ENCODE measurements around the gene PPP2R2D.
"Not testable (repeated sequence)": the region's sequence is repeated elsewhere in the genome, so short reads cannot be mapped to it uniquely, and the experiment has no call there.

The PPP2R2D gene

DNA sequence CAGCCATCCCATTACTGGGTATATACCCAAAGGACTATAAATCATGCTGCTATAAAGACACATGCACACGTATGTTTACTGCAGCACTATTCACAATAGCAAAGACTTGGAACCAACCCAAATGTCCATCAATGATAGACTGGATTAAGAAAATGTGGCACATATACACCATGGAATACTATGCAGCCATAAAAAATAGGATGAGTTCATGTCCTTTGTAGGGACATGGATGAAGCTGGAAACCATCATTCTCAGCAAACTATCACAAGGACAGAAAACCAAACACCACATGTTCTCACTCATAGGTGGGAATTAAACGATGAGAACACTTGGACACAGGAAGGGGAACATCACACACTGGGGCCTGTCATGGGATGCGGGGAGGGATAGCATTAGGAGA lies 87.0 kb downstream of the PPP2R2D start:
- DNase-seq, H3K4me1 Mint-ChIP-seq, H3K36me3 Mint-ChIP-seq, H3K9me3 Mint-ChIP-seq, H3K4me3 Mint-ChIP-seq, CTCF ChIA-PET, H3K27ac Mint-ChIP-seq: not testable (repeated sequence)
- peaks cover 35% of the 10 kb centered on the region for H3K27me3 Mint-ChIP-seq

DNA sequence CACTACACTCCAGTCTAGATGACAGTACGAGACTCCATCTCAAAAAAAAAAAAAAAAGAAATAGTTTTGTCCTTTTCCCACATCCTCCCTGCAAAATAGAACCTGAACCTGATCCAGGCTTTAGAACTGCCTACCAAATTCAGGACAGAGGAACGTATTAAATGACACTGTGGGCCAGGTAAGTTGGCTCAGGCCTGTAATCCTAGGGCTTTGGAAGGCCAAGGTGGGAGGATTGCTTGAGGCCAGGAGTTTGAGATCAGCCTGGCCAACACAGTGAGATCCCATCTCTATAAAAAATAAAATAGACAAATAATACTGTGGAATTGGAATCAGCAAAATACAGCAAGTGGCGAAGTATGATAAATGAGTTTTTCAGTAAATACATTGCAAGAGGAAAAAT lies 90.9 kb downstream of the PPP2R2D start:
- DNase-seq, result no peak
- Mint-ChIP-seq H3K36me3 (no peaks in the 10 kb centered on the region), H3K4me3 (no peak overlapping the region), H3K9me3 (peaks cover 6% of the 10 kb centered on the region), H3K27me3 (peaks cover 27% of the 10 kb centered on the region), H3K27ac (no peak overlapping the region), H3K4me1 (no peaks in the 10 kb centered on the region)
- CTCF ChIA-PET, result no interaction called here

DNA sequence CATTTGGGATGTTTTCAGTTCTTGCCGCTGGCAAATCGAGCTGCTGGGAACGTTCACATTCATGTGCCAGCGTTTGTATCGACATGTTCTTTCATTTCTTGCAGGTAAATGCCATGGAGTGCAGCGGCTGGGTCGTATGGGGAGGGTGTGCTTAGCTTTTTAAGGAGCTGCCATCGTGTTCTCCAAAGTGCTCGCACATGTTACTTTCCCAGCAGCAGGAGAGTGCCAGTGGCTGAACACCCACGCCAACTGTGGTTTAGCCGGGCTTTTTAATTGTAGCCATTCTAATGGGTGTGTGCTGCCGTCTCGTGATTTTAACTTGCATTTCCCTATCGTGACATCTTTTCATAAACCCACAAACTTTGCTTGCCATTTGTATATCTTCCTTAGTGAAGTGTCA lies 92.5 kb downstream of the PPP2R2D start:
- CTCF ChIA-PET, result interaction anchor here (2.4 kb wide), 1 partner anchor 30 kb away, joined by 7 read pairs; no protein-coding TSS in a partner anchor
- no peak overlapping the region for H3K27ac Mint-ChIP-seq
- H3K4me3 Mint-ChIP-seq, result no peak overlapping the region
- H3K9me3 Mint-ChIP-seq, result no peaks in the 10 kb centered on the region
- H3K27me3 Mint-ChIP-seq, result peaks cover 32% of the 10 kb centered on the region
- no peaks in the 10 kb centered on the region for H3K4me1 Mint-ChIP-seq
- DNase-seq, result no peak
- no peaks in the 10 kb centered on the region for H3K36me3 Mint-ChIP-seq

DNA sequence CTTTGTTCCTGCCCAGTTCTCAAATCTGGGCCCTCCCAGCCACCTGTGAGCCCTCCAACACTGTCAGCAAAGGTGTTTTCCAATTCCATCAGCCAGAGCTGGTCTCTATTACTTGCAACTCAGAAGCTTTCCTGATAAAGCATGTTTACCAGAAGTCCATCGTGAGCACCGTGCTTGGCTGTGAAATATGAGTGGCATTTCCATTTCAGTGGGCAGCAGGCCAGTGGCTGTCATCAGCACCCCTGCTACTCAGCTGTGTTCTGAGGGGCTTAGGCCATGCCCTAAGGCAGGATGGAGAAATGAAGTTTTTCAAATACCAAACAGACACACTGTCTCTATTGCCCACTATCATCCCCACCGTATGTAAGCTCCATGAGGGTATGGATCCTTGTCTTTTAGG lies 93.6 kb downstream of the PPP2R2D start:
- Mint-ChIP-seq H3K9me3 (no peaks in the 10 kb centered on the region), H3K27ac (no peak overlapping the region), H3K36me3 (no peaks in the 10 kb centered on the region), H3K4me3 (no peak overlapping the region), H3K4me1 (no peaks in the 10 kb centered on the region), H3K27me3 (peaks cover 25% of the 10 kb centered on the region)
- DNase-seq, result no peak
- CTCF ChIA-PET, result interaction anchor here (1.6 to 2.4 kb wide), 2 partner anchors 29 to 109 kb away, joined by 5 to 7 read pairs; no protein-coding TSS in a partner anchor

DNA sequence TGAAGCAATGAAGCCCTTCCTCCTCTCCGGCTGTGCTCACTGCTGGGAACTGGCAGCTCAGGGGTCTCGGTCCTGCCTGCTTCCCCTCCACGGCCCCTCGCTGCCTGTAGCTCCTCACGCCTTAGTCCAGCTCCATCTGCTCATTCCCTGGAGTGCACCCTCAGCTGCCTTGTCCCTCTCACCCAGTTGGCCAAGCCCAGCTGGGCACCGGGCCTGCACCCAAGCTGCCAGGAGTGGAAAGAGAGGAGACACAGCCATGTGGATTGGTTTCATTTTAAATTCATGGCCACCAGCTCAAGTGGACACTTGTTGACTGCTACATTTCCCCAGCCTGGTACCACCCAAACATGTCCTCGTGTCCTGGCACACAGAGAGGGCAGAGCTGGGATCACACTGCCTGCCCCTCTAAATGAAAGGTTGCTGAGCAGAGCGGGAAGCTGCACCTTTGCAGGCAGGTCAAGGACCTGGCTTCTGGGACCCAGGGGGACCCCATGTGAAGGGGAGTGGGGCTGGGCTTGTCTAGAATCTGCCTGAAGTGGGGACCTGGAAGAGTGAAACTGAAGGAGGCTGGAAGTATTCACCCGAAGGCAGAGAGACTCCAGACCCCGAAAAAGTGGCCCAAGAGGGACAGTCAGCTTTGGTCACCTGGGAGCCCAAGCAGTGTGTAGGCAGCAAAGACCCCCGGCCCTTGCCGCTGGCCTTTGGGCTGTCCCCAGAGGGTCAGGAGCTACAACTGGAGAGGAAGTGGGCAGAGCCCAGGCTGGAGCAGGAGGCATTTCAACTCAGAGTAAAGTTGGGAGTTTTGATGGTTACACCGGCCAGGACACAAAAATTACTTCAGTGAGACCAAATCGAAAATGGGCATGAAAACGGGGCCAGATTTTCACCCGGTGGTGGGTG lies 95.9 kb downstream of the PPP2R2D start:
- Mint-ChIP-seq H3K9me3 (no peaks in the 10 kb centered on the region), H3K4me3 (no peak overlapping the region), H3K27ac (no peak overlapping the region), H3K4me1 (no peaks in the 10 kb centered on the region), H3K36me3 (no peaks in the 10 kb centered on the region), H3K27me3 (peaks cover 30% of the 10 kb centered on the region)
- DNase-seq, result no peak
- CTCF ChIA-PET, result interaction anchor here (0.7 kb wide), 1 partner anchor 12 kb away, joined by 3 read pairs; no protein-coding TSS in a partner anchor

DNA sequence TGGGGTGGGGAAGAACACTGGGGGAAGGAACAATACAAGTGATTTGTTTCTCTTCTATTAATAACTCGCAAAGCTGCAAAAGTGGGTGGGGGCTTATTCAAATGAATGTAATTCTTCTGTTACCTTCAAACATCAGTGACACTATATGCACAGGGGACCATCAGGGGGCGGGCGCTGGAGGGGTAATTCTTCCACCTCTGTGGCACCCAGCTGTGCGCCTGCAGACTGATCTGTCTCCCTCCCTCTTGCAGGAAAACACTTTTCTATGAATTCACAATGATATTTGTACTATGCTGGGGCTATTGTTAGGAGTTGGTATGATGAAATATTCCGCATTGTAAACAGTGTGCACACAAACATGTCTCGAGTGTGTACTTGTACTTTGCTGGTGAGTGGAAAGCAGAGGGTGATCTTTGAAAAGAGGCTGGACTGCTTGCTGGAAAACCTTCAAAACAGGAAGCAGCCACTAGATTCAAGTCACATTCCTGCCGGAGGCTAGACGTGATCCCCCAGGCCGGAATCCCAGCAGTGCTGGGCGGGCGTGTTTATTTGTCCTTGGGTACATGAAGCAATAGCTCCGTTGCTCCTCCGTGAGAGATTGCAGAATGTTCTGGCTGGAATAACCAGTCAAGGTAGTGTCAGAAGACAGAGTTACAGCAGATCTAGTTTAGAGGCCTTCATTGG lies 96.7 kb downstream of the PPP2R2D start:
- no peak for DNase-seq
- H3K4me1 Mint-ChIP-seq, result no peaks in the 10 kb centered on the region
- peaks cover 33% of the 10 kb centered on the region for H3K27me3 Mint-ChIP-seq
- no peak overlapping the region for H3K4me3 Mint-ChIP-seq
- H3K9me3 Mint-ChIP-seq, result no peaks in the 10 kb centered on the region
- no peaks in the 10 kb centered on the region for H3K36me3 Mint-ChIP-seq
- CTCF ChIA-PET, result interaction anchor here (0.7 kb wide), 1 partner anchor 11 kb away, joined by 3 read pairs; no protein-coding TSS in a partner anchor
- no peak overlapping the region for H3K27ac Mint-ChIP-seq

DNA sequence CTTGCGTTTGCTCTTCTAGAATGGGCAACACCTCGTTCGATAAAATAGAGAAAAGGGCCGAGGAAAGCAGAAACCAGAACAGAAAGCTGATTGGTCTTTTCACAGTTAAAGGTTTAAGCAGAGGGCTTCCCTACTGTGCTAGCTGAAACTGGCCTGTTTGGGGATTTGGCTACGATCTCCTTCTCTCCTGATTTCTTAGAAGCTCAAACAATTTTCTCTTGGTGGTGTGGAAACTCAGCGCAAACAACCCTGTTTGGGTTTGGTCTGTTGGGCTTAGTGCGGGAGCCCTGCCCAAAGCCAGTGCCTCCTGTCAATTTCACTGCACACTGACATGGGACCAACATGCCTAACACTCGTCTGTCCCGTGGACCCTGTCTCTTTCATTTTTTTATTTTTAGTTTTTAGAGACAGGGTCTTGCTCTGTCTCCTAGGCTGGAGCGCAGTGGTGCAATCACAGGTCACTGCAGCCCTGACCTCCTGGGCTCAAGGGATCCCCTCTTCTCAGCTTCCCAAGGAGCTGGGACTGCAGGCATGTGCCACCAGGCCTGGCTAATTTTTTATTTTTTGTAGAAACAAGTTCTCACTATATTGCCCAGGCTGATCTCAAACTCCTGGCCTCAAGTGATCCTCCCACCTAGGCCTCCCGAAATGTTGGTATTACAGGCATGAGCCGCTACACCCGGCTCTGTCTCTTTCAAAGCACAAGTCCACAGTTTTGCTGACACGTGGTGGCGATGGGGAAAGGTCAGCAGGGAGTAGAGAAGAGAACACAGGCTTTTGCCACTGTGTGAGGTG lies 97.4 kb downstream of the PPP2R2D start:
- Mint-ChIP-seq H3K4me3 (no peak overlapping the region), H3K4me1 (no peaks in the 10 kb centered on the region), H3K36me3 (no peaks in the 10 kb centered on the region), H3K27me3 (peaks cover 33% of the 10 kb centered on the region), H3K27ac (no peak overlapping the region), H3K9me3 (no peaks in the 10 kb centered on the region)
- no peak for DNase-seq
- CTCF ChIA-PET, result no interaction called here

DNA sequence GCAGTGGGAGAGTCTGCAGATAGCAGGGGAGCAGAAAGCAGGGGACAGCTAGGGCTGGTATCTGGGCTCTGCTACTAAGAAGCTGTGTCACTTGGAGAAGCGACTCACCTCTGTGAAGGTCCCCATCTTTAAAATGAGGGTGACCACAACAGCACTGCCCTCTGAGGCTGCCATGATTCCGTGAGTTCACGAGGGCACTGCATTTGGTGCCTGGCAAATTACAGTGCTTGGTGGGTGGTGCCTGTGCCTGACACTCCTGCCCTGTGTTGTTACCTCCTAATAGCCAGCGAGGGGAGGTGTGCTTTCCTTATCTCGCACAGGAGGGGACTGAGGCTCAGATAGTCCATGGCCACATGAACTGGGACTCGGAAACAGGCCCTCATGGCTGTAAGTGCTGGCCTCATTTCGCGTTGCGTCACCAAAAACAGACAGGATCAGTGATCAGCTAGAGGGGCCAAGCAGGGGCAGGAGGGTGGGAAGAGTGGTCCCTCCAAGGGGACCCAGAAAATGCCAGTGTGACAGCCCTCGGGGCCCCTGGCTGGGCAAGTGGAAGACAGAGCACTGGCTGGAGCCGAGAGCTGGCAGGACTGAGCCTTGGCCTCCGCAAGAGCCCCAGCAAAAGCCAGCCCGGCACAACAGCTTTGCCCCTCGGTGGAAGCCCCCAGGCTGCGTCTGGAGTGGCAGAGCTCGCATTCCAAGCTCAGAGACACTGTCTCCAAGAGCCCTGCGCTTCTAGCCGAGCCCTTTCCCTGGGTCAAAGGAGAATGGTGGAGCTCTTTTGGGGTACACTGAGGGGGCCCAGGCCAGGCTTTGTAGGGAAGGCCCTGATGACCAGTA lies 98.3 kb downstream of the PPP2R2D start:
- DNase-seq, result no peak
- no peak overlapping the region for H3K27ac Mint-ChIP-seq
- H3K4me1 Mint-ChIP-seq, result no peaks in the 10 kb centered on the region
- H3K36me3 Mint-ChIP-seq, result no peaks in the 10 kb centered on the region
- H3K9me3 Mint-ChIP-seq, result no peaks in the 10 kb centered on the region
- peaks cover 36% of the 10 kb centered on the region for H3K27me3 Mint-ChIP-seq
- no peak overlapping the region for H3K4me3 Mint-ChIP-seq
- CTCF ChIA-PET, result interaction anchor here (1.2 to 1.3 kb wide), 2 partner anchors 21 to 24 kb away, joined by 3 to 5 read pairs; no protein-coding TSS in a partner anchor

DNA sequence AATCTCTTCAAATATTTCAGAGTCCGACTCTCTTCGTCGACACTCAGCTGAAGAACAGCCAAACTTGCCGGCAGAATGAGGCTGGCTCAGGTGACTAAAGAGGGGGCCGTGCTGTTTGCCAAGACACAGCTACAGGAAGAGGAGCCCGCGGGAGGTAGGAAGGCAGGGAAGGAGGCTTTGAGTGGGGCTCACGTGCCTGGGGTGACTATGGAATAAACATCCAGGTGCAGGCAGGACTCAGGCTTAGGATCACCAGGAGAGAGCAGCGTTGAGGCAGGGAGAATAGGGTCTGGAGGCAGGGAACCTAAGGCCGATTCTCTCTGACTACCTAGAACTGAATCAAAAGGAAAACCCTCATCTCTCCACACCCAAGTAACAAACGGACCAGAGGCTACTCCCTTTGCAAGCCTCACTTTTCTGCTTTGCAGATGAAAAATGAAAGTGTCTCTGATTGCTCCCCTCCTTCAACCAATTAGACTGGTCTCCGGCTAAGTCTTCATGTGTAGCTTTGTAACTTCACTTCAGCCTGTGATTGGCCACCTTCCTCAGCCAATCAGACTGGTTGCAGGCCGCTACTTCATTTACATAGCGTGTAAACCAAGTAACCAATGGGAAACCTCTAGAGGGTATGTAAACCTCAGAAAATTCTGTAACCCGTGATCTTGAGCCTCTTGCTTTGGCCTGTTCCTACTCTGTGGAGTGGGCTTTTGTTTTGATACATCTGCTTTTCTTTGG lies 100.6 kb downstream of the PPP2R2D start:
- Mint-ChIP-seq H3K4me1 (peaks cover 5% of the 10 kb centered on the region), H3K36me3 (no peaks in the 10 kb centered on the region), H3K9me3 (peaks cover 11% of the 10 kb centered on the region), H3K27me3 (peaks cover 30% of the 10 kb centered on the region), H3K27ac (peak overlapping the region; percentile 2), H3K4me3 (no peak overlapping the region)
- no peak for DNase-seq
- CTCF ChIA-PET, result no interaction called here

DNA sequence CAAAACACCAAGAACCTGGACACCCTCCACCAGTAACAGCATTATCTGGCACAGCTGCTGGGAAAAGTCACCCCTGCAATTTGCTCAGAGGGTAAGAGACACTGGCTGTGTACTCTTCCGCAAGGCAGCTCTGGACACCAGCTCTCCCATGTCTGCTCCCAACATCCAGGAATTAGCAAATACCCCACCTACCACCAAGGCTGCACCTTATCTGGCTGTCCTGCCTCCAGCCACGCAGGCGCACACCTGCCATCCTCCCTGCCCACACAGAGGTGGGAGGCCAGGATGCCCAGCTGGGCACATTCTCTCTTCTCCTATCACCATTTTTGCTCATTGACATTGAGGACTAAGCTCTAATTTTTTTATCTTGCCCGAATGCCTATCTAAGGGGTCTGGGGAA lies 101.2 kb downstream of the PPP2R2D start:
- CTCF ChIA-PET, result no interaction called here
- H3K27me3 Mint-ChIP-seq, result peaks cover 27% of the 10 kb centered on the region

DNA sequence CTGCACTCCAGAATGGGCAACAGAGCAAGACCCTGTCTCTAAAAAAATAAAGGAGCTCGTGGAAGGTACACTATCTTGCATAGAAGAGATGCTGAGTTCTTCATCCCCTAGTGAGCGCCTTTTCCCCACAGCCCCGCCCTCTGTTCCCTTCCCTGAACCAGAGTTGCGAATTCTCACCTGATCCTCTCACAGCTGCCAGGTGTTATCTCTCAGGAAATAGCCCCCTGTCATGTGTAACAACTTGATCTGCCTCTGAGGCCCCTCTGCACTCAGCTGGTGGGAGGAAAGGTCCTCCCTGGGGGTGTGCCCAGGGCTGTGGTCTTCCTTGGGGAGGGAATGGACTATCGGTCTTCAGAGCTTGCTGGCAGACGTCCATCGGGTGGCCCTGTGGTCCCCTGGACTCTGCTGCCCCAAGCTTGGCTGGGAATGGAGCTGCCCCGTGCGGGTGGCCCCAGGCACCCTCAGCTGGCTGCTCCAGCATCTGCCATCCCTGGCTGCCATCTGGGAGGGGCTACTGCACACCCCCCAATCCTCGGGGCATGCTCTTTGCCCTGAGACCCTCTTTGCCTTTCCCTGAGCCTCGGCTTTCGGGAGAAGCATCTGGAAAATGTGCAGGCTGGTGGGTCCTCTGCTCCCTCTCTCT lies 102.6 kb downstream of the PPP2R2D start:
- DNase-seq, result no peak
- CTCF ChIA-PET, result no interaction called here
- peaks cover 9% of the 10 kb centered on the region for H3K4me1 Mint-ChIP-seq
- no peak overlapping the region for H3K4me3 Mint-ChIP-seq
- H3K9me3 Mint-ChIP-seq, result peaks cover 11% of the 10 kb centered on the region
- no peak overlapping the region for H3K27ac Mint-ChIP-seq
- peaks cover 26% of the 10 kb centered on the region for H3K27me3 Mint-ChIP-seq
- no peaks in the 10 kb centered on the region for H3K36me3 Mint-ChIP-seq

More for the DNA sequence above, 101.2 kb downstream of the PPP2R2D start:
- no peak for DNase-seq
- H3K4me3 Mint-ChIP-seq, result no peak overlapping the region
- no peaks in the 10 kb centered on the region for H3K36me3 Mint-ChIP-seq
- no peak overlapping the region for H3K27ac Mint-ChIP-seq
- H3K4me1 Mint-ChIP-seq, result peaks cover 6% of the 10 kb centered on the region
- peaks cover 11% of the 10 kb centered on the region for H3K9me3 Mint-ChIP-seq

DNA sequence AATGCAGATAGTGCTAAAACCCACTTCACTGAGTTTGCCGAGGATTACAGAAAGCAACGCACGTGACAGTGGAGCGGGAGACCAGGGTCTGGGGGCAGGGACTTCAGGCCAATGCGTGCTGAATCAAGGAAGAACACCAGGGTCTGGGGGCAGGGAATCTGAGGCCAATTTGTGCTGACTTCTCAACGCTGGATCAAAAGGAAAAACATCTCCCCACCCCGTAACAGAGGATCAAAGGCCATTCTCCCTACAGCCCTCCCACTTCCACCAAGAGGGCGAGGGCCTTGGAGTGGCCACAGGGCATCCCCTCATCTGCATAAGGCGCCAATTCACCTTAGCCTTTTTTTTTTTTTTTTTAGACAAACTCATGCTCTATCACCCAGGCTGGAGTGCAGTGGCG lies 103.2 kb downstream of the PPP2R2D start:
- CTCF ChIA-PET, result no interaction called here
- DNase-seq, result no peak
- Mint-ChIP-seq H3K27ac (no peak overlapping the region), H3K36me3 (no peaks in the 10 kb centered on the region), H3K9me3 (peaks cover 11% of the 10 kb centered on the region), H3K4me1 (peaks cover 9% of the 10 kb centered on the region), H3K4me3 (no peak overlapping the region), H3K27me3 (peaks cover 32% of the 10 kb centered on the region)

DNA sequence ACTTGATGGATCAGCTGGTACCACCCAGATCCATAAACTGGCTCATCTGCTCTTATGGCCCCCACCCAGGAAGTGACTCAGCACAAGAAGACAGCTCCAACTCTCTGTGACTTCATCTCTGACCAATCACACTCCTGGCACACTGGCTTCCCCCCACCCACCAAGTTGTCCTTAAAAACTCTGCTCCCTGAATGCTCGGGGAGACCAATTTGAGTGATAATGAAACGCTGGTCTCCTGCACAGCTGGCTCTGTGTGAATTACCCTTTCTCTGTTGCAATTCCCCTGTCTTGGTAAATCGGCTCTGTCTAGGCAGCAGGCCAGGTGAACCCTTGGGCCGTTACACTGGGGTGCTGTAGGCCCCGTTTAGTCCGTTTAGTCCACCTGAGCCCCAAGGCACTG lies 104.3 kb downstream of the PPP2R2D start:
- peaks cover 9% of the 10 kb centered on the region for H3K4me1 Mint-ChIP-seq
- peaks cover 11% of the 10 kb centered on the region for H3K9me3 Mint-ChIP-seq
- peaks cover 38% of the 10 kb centered on the region for H3K27me3 Mint-ChIP-seq
- DNase-seq, result no peak
- no peak overlapping the region for H3K4me3 Mint-ChIP-seq
- no peak overlapping the region for H3K27ac Mint-ChIP-seq
- no peaks in the 10 kb centered on the region for H3K36me3 Mint-ChIP-seq
- CTCF ChIA-PET, result no interaction called here
